Liver (tissue), 9 donors: ENCODE results near the gene C10orf120. TPM values are rescaled to one million over a fixed set of nuclear protein-coding genes. Genes with fewer than 3 reads are reported as not detected.

ENCODE experiments used
- DNase-seq: peaks from one replicate; pipeline ENCODE4 v3.0.0-alpha.2; 2017; ENCODE audit warnings: low spot score
- H3K27ac ChIP-seq, 2 donors: one replicate each; pipeline ENCODE4 v1.7.0; 2013; ENCODE audit warnings: inconsistent platforms in 2 of 2, low read length in 2 of 2, control low read depth in 1 of 2, low read depth in 1 of 2, mild to moderate bottlenecking in 1 of 2
- H3K27me3 ChIP-seq, 4 donors: one replicate each; pipeline versions ENCODE4 v1.6.1 to v1.7.0; 2013; ENCODE audit warnings: low read length in 3 of 4, inconsistent platforms in 1 of 4, mild to moderate bottlenecking in 1 of 4, moderate library complexity in 1 of 4; ENCODE audit not compliant: control insufficient read depth in 4 of 4, insufficient read depth in 4 of 4
- H3K36me3 ChIP-seq, 4 donors: one replicate each; pipeline versions ENCODE4 v1.6.1 to v1.7.0; 2013; ENCODE audit warnings: low read length in 3 of 4, mild to moderate bottlenecking in 3 of 4, low read depth in 1 of 4, moderate library complexity in 1 of 4; ENCODE audit not compliant: control insufficient read depth in 4 of 4, insufficient read depth in 3 of 4
- H3K4me1 ChIP-seq, 4 donors: one replicate each; pipeline versions ENCODE4 v1.6.1 to v1.7.0; 2013; ENCODE audit warnings: low read length in 3 of 4, mild to moderate bottlenecking in 3 of 4, moderate library complexity in 1 of 4; ENCODE audit not compliant: control insufficient read depth in 4 of 4, insufficient read depth in 4 of 4
- H3K4me3 ChIP-seq, 3 donors: one replicate each; pipeline versions ENCODE4 v1.6.1 to v1.7.0; 2013; ENCODE audit warnings: low read length in 3 of 3, control low read depth in 1 of 3, low read depth in 1 of 3, mild to moderate bottlenecking in 1 of 3
- H3K9ac ChIP-seq, 2 donors: one replicate each; pipeline ENCODE4 v1.7.0; 2013; ENCODE audit warnings: low read length in 2 of 2, mild to moderate bottlenecking in 2 of 2, moderate library complexity in 2 of 2, control low read depth in 1 of 2, low read depth in 1 of 2
- H3K9me3 ChIP-seq, 4 donors: one replicate each; pipeline versions ENCODE4 v1.6.1 to v1.7.0; 2013; ENCODE audit warnings: low read length in 3 of 4; ENCODE audit not compliant: control insufficient read depth in 4 of 4
- ATF3 ChIP-seq: IDR thresholded peaks from 2 replicates; pipeline ENCODE4 v1.6.1; 2016; ENCODE audit warnings: antibody characterized with exemption
- CTCF ChIP-seq: fragments of 150-350 bp; IDR thresholded peaks from 2 replicates; pipeline ENCODE4 v1.5.1; 2017; ENCODE audit warnings: improper control_type of control experiment, low read depth, low read length; ENCODE audit not compliant: missing input control
- EGR1 ChIP-seq, 2 donors: IDR thresholded peaks; 2 replicates each; pipeline ENCODE4 v1.6.1; 2016 to 2018; ENCODE audit warnings: antibody characterized with exemption in 2 of 2, low read depth in 2 of 2
- FOXA1 ChIP-seq: IDR thresholded peaks from 2 replicates; pipeline ENCODE4 v1.6.1; 2016; ENCODE audit warnings: antibody characterized with exemption
- GABPA ChIP-seq, 2 donors: IDR thresholded peaks in 1 of 2; conservative IDR thresholded peaks in 1 of 2; 2 replicates each; pipeline ENCODE4 v1.6.1; 2016; ENCODE audit warnings: antibody characterized with exemption in 2 of 2, mild to moderate bottlenecking in 1 of 2, moderate library complexity in 1 of 2
- HNF4G ChIP-seq: IDR thresholded peaks from 2 replicates; pipeline ENCODE4 v1.6.1; 2016; ENCODE audit warnings: antibody characterized with exemption
- JUND ChIP-seq, 2 donors: IDR thresholded peaks; 2 replicates each; pipeline ENCODE4 v1.6.1; 2016; ENCODE audit warnings: antibody characterized with exemption in 2 of 2
- MAX ChIP-seq: IDR thresholded peaks from 2 replicates; pipeline ENCODE4 v1.6.1; 2016; ENCODE audit warnings: antibody characterized with exemption
- NR2F2 ChIP-seq: IDR thresholded peaks from 2 replicates; pipeline ENCODE4 v1.6.1; 2016; ENCODE audit warnings: antibody characterized with exemption
- RAD21 ChIP-seq, 2 donors: IDR thresholded peaks; 2 replicates each; pipeline ENCODE4 v1.6.1; 2016; ENCODE audit warnings: antibody characterized with exemption in 2 of 2, mild to moderate bottlenecking in 2 of 2
- REST ChIP-seq: IDR thresholded peaks from 2 replicates; pipeline ENCODE4 v1.6.1; 2016; ENCODE audit warnings: antibody characterized with exemption, mild to moderate bottlenecking
- RXRA ChIP-seq, 2 donors: IDR thresholded peaks; 2 replicates each; pipeline ENCODE4 v1.6.1; 2017 to 2018; ENCODE audit warnings: antibody characterized with exemption in 2 of 2, mild to moderate bottlenecking in 1 of 2
- SP1 ChIP-seq: IDR thresholded peaks from 2 replicates; pipeline ENCODE4 v1.6.1; 2018; ENCODE audit warnings: antibody characterized with exemption, mild to moderate bottlenecking
- TAF1 ChIP-seq: conservative IDR thresholded peaks from 2 replicates; pipeline ENCODE4 v1.6.1; 2016; ENCODE audit warnings: antibody characterized with exemption, mild to moderate bottlenecking
- YY1 ChIP-seq: IDR thresholded peaks from 2 replicates; pipeline ENCODE4 v1.6.1; 2016; ENCODE audit warnings: antibody characterized with exemption, mild to moderate bottlenecking
- ZBTB33 ChIP-seq: IDR thresholded peaks from 2 replicates; pipeline ENCODE4 v1.6.1; 2016; ENCODE audit warnings: antibody characterized with exemption
- WGBS: extraction: QIAGEN DNeasy Blood & Tissue Kit; methylation state at CpG from one replicate; pipeline ENCODE4 v1.1.7; 2013; 5-methylcytosine and 5-hydroxymethylcytosine counted together
- polyA plus RNA-seq, 2 donors: library from polyadenylated mRNA; stranded (reverse) in 1 of 2; unstranded in 1 of 2; fragments of 200-250 nt in 1 of 2; fragments of >200 nt in 1 of 2; fragmentation: Nextera tagmentation in 1 of 2; extraction: Ambion mirVana in 1 of 2; gene quantifications; one replicate each; pipeline versions ENCODE4 v1.2.1 to v1.2.3, GENCODE V29; 2013 to 2015
- total RNA-seq, 2 donors: library from RNA; depleted of rRNA; stranded (reverse); fragments of >200 nt; gene quantifications; one replicate each; pipeline ENCODE4 v1.2.3, GENCODE V29; 2014
- donor health status: healthy.
- donor health status: healthy.
- donor health status: healthy.
- donor health status: healthy.
- donor health status: healthy.

The C10orf120 gene
- total and polyA plus RNA-seq, 4 donors: not detected

GRCh38 chr10:122729126-122729525, 29.5 kb upstream of the C10orf120 start:
- WGBS: 73% methylated on average over 9 of the region's 9 CpGs
- Histone ChIP-seq H3K27ac (no peak overlapping the region), H3K4me1 (no peaks in the 10 kb centered on the region), H3K9me3 (no peaks in the 10 kb centered on the region), H3K9ac (no peak overlapping the region), H3K27me3 (peaks cover 2 to 4% (median 4%) of the 10 kb centered on the region in 4 donors), H3K4me3 (no peak overlapping the region), H3K36me3 (no peaks in the 10 kb centered on the region)
- no peak for DNase-seq
- no peak for TF ChIP-seq CTCF

GRCh38 chr10:122727426-122727825, 27.8 kb upstream of the C10orf120 start:
- DNase-seq: no peak
- 55% methylated on average over 5 of the region's 5 CpGs for WGBS
- peaks cover 2 to 4% (median 4%) of the 10 kb centered on the region in 4 donors for H3K27me3 ChIP-seq

More at GRCh38 chr10:122727426-122727825, 27.8 kb upstream of the C10orf120 start:
- no peak for TF ChIP-seq HNF4G
- no peak for TF ChIP-seq GABPA (IDR thresholded peaks at IDR 0.05 in 1 of 2, conservative IDR thresholded peaks at IDR 0.05 in 1 of 2)
- no peak for TF ChIP-seq REST
- no peak for TF ChIP-seq RAD21 (IDR thresholded peaks at IDR 0.05)
- TF ChIP-seq RXRA (IDR thresholded peaks at IDR 0.05): no peak
- no peak for TF ChIP-seq NR2F2
- TF ChIP-seq ATF3: no peak
- TF ChIP-seq TAF1: no peak
- TF ChIP-seq JUND (IDR thresholded peaks at IDR 0.05): no peak
- no peak for TF ChIP-seq MAX
- TF ChIP-seq FOXA1: no peak
- TF ChIP-seq EGR1 (IDR thresholded peaks at IDR 0.05; ENCODE audit: low read depth in 2 of 2): no peak
- no peak for TF ChIP-seq ZBTB33
- no peak for TF ChIP-seq SP1
- no peak for TF ChIP-seq CTCF
- no peak for TF ChIP-seq YY1
- no peaks in the 10 kb centered on the region for H3K36me3 ChIP-seq
- H3K27ac ChIP-seq: no peak overlapping the region
- no peaks in the 10 kb centered on the region for H3K4me1 ChIP-seq
- H3K9me3 ChIP-seq: no peaks in the 10 kb centered on the region
- H3K9ac ChIP-seq: no peak overlapping the region
- no peak overlapping the region for H3K4me3 ChIP-seq
